RWPE2 (cell line): ENCODE data around the gene MTIF2.
"Not testable (repeated sequence)": the region's sequence is repeated elsewhere in the genome, so short reads cannot be mapped to it uniquely, and the experiment has no call there.

Experiments
- ATAC-seq: fragments of 200-7000 bp; cut with Tn5 transposase; 3 replicates; pipeline ENCODE4 v1.9.1; 2021; ENCODE audit warnings: low read depth
- DNase-seq: peaks from one replicate; pipeline ENCODE4 v3.0.0-alpha.2; 2020; ENCODE audit warnings: low spot score
- H3K27ac ChIP-seq: fragments of 450-650 bp; 2 replicates; pipeline ENCODE4 v1.5.1; 2017; ENCODE audit warnings: mild to moderate bottlenecking; ENCODE audit not compliant: poor library complexity, severe bottlenecking
- H3K27me3 ChIP-seq: fragments of 250-450 bp; sonication (Bioruptor Pico); 2 replicates; pipeline ENCODE4 v1.5.1; 2021; ENCODE audit warnings: mild to moderate bottlenecking, moderate library complexity; ENCODE audit not compliant: insufficient read depth, poor library complexity, severe bottlenecking
- H3K36me3 ChIP-seq: fragments of 250-450 bp; sonication (Bioruptor Pico); 2 replicates; pipeline ENCODE4 v1.5.1; 2020; ENCODE audit warnings: low read depth, mild to moderate bottlenecking, moderate library complexity
- H3K4me1 ChIP-seq: fragments of 250-450 bp; sonication (Bioruptor Pico); 2 replicates; pipeline ENCODE4 v1.5.1; 2021; ENCODE audit warnings: mild to moderate bottlenecking, moderate library complexity; ENCODE audit not compliant: insufficient read depth, poor library complexity, severe bottlenecking
- H3K4me3 ChIP-seq: fragments of 250-450 bp; sonication (Bioruptor Pico); 2 replicates; pipeline ENCODE4 v1.5.1; 2021; ENCODE audit warnings: mild to moderate bottlenecking, moderate library complexity; ENCODE audit not compliant: severe bottlenecking
- H3K9me3 ChIP-seq: fragments of 250-450 bp; sonication (Bioruptor Pico); 2 replicates; pipeline ENCODE4 v1.5.1; 2021; ENCODE audit warnings: mild to moderate bottlenecking, moderate library complexity; ENCODE audit not compliant: severe bottlenecking
- TF ChIP-seq, protein P1 (sequence below): fragments of 450-650 bp; IDR thresholded peaks from one replicate; pipeline ENCODE4 v1.5.1; 2017; ENCODE audit warnings: mild to moderate bottlenecking, moderate library complexity; ENCODE audit not compliant: poor library complexity, severe bottlenecking

The MTIF2 gene

DNA sequence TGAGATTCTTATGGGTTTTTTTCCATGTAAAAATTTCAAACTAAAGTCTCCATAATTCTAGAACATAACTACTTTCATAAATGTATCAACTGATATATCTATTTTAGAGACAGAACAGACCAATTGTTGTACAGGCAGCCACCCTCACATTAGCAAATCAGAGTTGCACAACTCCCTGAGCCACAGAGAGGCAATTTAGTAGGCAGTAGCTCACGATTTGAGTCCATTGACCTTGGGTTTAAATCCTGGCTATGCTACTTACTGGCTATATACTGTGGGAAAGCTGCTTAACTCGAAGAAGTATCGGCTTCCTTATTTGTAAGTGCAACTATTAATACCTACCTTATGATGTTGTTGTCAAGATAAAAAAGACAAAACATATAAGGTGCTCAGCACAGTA, 16.2 kb downstream of the MTIF2 start:
- TF ChIP-seq, protein P1, sequence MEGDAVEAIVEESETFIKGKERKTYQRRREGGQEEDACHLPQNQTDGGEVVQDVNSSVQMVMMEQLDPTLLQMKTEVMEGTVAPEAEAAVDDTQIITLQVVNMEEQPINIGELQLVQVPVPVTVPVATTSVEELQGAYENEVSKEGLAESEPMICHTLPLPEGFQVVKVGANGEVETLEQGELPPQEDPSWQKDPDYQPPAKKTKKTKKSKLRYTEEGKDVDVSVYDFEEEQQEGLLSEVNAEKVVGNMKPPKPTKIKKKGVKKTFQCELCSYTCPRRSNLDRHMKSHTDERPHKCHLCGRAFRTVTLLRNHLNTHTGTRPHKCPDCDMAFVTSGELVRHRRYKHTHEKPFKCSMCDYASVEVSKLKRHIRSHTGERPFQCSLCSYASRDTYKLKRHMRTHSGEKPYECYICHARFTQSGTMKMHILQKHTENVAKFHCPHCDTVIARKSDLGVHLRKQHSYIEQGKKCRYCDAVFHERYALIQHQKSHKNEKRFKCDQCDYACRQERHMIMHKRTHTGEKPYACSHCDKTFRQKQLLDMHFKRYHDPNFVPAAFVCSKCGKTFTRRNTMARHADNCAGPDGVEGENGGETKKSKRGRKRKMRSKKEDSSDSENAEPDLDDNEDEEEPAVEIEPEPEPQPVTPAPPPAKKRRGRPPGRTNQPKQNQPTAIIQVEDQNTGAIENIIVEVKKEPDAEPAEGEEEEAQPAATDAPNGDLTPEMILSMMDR: no peak
- H3K9me3 ChIP-seq: no peaks in the 10 kb centered on the region
- ATAC-seq (no peak), DNase-seq (no peak)
- H3K4me3 ChIP-seq: no peak overlapping the region
- peaks cover 86% of the 10 kb centered on the region for H3K36me3 ChIP-seq
- H3K27me3 ChIP-seq: no peaks in the 10 kb centered on the region
- no peak overlapping the region for H3K27ac ChIP-seq
- H3K4me1 ChIP-seq: no peaks in the 10 kb centered on the region

DNA sequence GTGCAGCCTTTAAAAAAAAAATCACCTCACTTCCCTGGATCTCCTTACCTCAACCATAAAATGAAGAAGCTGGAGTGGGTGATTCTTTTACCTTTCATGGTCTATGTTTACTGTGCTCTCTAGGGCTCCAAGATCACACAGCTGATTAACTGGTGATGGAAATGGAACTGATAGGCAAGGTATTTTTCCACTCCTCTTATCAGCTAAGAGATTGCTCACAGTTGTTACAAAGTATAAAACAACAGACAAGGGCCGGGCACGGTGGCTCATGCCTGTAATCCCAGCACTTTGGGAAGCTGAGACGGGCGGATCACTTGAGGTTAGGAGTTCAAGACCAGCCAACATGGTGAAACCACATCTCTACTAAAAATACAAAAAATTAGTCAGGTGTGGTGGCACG, 22.0 kb downstream of the MTIF2 start:
- no peaks in the 10 kb centered on the region for H3K4me1 ChIP-seq
- ATAC-seq (no peak), DNase-seq (no peak)
- no peaks in the 10 kb centered on the region for H3K27me3 ChIP-seq
- no peaks in the 10 kb centered on the region for H3K9me3 ChIP-seq
- TF ChIP-seq, protein P1: no peak
- no peak overlapping the region for H3K27ac ChIP-seq
- no peak overlapping the region for H3K4me3 ChIP-seq
- peaks cover 90% of the 10 kb centered on the region for H3K36me3 ChIP-seq

DNA sequence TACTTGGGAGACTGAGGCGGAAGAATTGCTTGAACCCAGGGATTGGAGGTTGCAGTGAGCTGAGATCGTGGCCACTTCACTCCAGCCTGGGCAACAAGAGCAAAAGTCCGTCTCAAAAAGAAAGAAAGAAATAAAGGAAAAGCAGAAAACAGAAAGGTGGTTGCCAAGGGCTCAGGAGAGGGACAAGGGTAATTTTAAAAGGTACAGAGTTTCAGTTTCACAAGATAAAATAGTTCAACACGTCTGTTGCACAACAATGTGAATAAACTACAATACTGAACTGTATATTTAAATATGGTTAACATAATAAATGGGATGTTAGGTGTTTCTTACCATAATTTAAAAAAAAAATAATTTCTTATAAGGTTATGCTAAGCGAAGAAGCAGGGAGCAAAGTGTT, 23.6 kb downstream of the MTIF2 start:
- H3K36me3 ChIP-seq: peaks cover 90% of the 10 kb centered on the region

DNA sequence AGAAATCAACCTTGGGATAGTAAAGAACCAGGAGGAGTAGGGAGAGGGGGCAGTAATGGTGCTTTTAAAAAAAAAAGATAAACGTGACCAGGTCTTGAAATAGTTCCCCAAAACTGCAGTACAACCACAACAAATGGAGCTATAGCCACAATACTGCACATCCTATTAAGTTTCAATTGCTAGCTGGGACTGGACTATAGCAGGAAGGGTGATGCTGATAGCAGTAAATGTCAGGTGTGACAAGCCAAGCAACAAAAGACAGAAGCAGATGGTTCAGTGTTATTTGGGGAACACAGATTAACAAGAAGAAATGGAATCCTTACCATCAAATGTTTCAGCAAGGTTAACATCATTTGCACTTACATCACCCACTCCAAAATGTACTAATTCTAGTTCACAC, 26.4 kb downstream of the MTIF2 start:
- DNase-seq (no peak), ATAC-seq (no peak)
- Histone ChIP-seq H3K27ac (no peak overlapping the region), H3K4me3 (no peak overlapping the region), H3K4me1 (no peaks in the 10 kb centered on the region), H3K9me3 (no peaks in the 10 kb centered on the region), H3K36me3 (peaks cover 87% of the 10 kb centered on the region), H3K27me3 (no peaks in the 10 kb centered on the region)
- TF ChIP-seq, protein P1: no peak

More for the DNA sequence above, 23.6 kb downstream of the MTIF2 start:
- no peaks in the 10 kb centered on the region for H3K27me3 ChIP-seq
- no peak overlapping the region for H3K4me3 ChIP-seq
- ATAC-seq (no peak), DNase-seq (no peak)
- H3K4me1 ChIP-seq: no peaks in the 10 kb centered on the region
- H3K9me3 ChIP-seq: no peaks in the 10 kb centered on the region
- TF ChIP-seq, protein P1: no peak
- no peak overlapping the region for H3K27ac ChIP-seq

DNA sequence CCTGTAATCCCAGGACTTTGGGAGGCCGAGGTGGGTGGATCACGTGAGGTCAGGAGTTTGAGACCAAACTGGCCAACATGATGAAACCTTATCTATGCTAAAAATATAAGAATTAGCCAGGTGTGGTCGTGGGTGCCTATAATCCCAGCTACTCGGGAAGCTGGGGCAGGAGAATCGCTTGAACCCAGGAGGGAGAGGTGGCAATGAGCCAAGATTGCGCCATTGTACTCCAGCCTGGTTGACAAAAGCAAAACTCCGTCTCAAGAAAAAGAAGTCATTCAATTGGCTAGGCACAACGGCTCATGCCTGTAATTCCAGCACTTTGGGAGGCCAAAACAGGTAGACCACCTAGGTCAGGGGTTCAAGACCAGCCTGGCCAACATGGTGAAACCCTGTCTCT, 27.4 kb downstream of the MTIF2 start:
- H3K4me3 ChIP-seq, H3K9me3 ChIP-seq, DNase-seq, H3K27me3 ChIP-seq, H3K27ac ChIP-seq, ATAC-seq, H3K4me1 ChIP-seq: not testable (repeated sequence)
- H3K36me3 ChIP-seq: peaks cover 84% of the 10 kb centered on the region
